GM13976 (cell line): Measurements from ENCODE around the gene PNPLA7.
A peak's percentile ranks its signal among the peaks of the same experiment; 100 is the strongest.

Experiments used
- DNase-seq: peaks from one replicate; pipeline ENCODE4 v3.0.0; 2012; ENCODE audit warnings: low spot score
- CTCF ChIP-seq: IDR thresholded peaks from 2 replicates; pipeline ENCODE4 v1.5.1; 2012; ENCODE audit warnings: borderline replicate concordance, mild to moderate bottlenecking; ENCODE audit not compliant: insufficient read depth; ENCODE audit errors: extremely low read depth, missing control alignments, control extremely low read depth
- in situ Hi-C: fragments of 300-500 bp; cut with MboI; formaldehyde crosslinking; loops from one replicate; pipeline ENCODE4 v1.12.0; 2022; ENCODE audit warnings: low sequenced_read_pairs, mixed read lengths, inconsistent platforms; ENCODE audit not compliant: unreplicated experiment

Gene PNPLA7

GRCh38 chr9:137581361-137582285 is 31.4 kb upstream of the PNPLA7 start:
- DNase-seq, result no peak
- TF ChIP-seq CTCF, result no peak
- in situ Hi-C loops, result no loop called here

- no peak for TF ChIP-seq CTCF
- in situ Hi-C loops, result no loop called here
- DNase-seq, result no peak
These were observed 30.7 kb upstream of the PNPLA7 start for GRCh38 chr9:137580954-137581322.

GRCh38 chr9:137580209-137580953 is 30.2 kb upstream of the PNPLA7 start:
- DNase-seq, result no peak
- in situ Hi-C loops, result no loop called here
- no peak for TF ChIP-seq CTCF

- in situ Hi-C loops, result no loop called here
- peak; percentile 48 for DNase-seq
- no peak for TF ChIP-seq CTCF
These were observed 29.0 kb upstream of the PNPLA7 start for GRCh38 chr9:137579259-137579604.

GRCh38 chr9:137578518-137579258 is 28.5 kb upstream of the PNPLA7 start, which contains the start of gene DPH7:
Gene DPH7, minus strand, starts transcription at chr9:137578925. Its CDS starts 148 bp downstream, at chr9:137578777.
- peak; percentile 99 for DNase-seq
- in situ Hi-C loops, result no loop called here

More at GRCh38 chr9:137578518-137579258, 28.5 kb upstream of the PNPLA7 start, which contains the start of gene DPH7:
- peak; percentile 95 for TF ChIP-seq CTCF
